GM18909 (cell line): Measurements from ENCODE around the gene STARD13.

ENCODE experiments used
- ATAC-seq: cut with Tn5 transposase; IDR thresholded peaks from one replicate; pipeline ENCODE4 v1.9.1; 2021; ENCODE audit warnings: mild to moderate bottlenecking; ENCODE audit not compliant: unreplicated experiment, poor library complexity

Gene STARD13

GRCh38 chr13:33158816-33159215, 126.7 kb downstream of the STARD13 start:
- ATAC-seq = no peak

DNA sequence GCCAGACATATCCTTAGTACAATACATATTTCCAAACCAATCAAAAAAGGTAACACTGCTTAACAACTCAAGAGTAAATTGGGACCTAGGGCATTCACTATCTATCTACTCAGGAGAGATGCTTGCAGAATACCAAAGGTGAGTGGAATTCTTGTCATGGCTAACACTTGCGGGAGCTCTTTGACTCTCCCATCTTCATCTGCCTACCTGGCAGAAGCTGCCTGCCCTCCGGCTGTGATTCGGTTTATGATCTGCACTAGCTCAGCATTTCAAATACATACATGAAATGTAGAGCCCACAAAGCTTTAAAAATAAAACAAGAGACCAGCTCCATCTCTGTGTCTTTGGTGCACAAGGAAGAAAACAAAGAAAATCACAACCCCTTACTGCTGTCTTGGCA, 127.3 kb downstream of the STARD13 start:
- ATAC-seq = no peak

DNA sequence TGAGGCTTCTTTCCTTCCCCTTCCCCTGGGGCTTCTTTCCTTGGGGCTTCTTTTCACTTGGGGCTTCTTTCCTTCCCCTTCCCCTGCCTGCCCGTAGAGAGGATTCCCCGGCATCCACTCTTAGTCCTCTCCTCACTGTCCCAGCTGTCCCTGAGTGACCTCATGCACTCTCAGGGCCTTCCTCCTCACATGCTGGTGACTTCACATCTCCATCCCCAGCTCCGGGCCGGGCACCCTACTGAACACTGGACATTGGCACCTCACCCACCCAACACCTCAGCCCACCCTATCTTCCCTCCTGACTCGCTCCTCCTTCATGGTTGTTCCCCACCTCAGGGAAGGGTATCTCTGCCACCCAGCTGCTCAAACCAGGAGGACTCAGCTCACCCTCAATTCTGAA, 130.6 kb downstream of the STARD13 start:
- no peak for ATAC-seq

DNA sequence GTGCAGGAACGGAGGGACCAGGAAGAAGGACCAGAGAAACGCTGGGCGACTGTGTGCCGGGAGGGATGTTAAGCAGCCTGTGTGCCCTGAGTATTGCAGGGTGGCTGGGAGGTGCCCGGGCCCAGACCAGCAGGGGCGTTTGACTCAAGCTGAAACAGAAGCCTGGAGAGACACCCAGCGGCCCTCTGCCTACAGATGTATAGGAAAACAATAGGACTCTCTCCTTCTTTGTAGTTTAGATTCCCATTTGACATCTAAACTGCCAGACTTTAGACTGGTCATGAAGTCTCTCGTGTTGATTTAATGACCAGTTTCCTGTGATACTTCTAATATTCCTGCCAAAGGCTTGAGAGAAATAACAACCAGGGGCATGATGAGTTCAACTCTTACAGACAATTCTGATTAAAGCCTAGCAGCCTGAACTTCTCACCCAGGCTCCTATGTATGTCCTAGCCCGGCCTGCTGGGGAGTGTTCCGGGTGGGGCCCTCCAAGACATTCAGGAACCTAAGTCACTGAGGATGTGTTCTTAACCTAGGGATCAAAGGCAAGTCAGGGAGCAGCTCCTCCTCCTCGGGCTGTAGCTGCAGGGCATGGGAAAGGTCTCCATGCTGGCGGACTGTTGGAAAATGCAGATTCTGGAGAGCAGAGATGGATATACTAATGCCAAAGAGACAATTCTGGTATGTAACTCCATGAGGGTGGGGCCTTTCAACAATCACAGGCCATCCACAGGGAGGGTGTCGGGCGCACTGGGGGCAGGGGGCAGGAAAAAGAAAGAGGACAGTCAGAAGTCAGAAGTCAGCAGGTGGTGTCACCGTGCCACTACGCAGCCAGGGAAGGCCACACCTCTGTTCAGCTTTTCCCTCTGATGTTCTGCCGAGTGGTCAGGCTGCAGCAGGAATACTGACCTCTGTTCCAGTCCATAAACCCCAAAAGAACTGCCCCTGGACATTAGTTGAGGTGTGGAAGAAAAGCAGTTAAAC, 131.8 kb downstream of the STARD13 start:
- no peak for ATAC-seq

DNA sequence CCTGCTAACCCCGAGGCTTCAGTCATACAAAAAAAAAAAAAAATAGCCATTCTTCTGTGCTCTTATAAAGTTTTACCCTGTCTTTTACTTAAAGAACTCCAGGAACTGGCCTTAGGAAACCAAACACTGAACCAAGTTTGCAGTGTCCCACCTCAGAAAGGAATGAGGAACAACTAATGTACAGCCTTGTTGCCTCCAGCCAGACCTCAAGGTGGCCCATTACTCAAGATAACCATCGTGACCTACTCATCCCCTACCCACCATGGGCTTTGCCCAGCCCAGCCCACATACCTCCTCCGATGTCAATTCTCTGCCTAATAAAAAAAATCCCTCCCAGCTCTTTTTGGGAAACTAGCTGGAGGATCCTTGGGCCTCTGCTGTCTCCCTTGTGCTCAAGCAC, 133.2 kb downstream of the STARD13 start:
- ATAC-seq = no peak

GRCh38 chr13:33150662-33151061, 134.9 kb downstream of the STARD13 start:
- ATAC-seq = peak; percentile 49

DNA sequence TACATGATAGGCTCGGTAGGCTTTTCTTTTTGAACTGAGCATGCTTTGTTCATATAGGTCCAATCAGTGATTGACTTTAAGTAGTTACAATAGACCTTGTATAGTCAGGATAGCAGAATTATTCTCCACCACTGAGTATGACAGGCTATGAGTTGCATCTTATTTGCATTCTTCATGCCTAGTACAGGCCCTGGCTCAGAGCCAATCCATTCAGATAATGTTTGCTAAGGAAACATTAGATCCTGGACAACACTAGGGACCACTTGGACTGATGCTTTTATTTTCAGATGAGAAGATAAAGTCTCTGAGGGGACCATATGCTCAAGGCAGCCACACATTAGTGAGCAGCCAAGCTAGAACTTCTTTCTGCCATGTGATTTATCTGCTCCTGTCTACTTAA, 135.4 kb downstream of the STARD13 start:
- ATAC-seq = peak; percentile 17

DNA sequence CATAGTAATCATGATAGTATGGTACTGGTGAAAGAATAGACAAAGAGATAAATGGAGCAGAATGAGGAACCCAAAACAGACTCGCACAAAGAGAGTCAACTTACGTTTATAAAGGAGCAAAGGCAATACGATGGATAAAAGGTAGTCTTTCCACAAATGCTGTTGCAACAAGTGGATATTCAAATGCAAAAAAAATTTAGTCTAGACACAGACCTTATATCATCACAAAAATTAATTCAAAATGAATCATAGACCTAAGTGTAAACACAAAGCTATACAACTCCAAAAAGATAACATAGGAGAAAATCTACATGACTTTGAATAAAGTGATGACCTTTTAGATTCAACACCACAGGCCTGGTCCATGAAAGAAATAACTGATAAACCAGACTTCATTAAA, 137.7 kb downstream of the STARD13 start:
- no peak for ATAC-seq

DNA sequence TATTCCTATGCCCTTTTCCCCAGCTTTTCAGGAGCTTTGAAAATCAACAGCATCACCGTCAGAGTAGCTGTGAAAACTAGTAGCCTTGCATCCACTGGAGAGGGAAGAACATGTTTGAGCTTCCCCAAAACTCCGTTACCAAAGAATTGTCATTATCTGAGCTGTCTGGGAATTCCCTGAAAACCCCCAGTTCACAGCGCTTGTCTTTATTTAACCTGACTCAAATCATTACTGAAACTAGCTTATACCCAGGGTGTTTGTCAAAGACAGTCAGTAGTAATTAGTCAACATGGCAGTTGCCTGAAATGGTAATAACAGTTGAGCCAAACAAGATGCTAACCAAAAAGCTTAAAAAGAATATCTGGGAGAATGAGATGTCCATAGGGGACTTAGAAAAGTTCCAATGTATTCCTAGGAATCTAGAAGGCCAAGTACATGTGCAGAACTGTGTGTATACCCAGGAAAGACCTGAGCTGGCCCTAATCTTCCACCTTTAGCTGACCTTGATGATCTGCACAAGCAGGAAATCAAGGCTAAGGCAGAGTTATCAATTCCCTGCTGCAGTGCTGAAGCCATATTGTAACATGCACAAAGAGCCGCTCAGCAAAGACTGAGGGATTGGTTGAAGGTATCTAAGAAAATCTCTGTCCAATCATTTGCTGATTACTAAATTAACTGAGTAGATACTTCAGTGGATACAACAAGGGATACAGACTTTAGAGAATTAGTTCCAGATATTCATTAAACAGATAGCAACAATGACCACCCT, 138.5 kb downstream of the STARD13 start:
- peak; percentile 85 for ATAC-seq

DNA sequence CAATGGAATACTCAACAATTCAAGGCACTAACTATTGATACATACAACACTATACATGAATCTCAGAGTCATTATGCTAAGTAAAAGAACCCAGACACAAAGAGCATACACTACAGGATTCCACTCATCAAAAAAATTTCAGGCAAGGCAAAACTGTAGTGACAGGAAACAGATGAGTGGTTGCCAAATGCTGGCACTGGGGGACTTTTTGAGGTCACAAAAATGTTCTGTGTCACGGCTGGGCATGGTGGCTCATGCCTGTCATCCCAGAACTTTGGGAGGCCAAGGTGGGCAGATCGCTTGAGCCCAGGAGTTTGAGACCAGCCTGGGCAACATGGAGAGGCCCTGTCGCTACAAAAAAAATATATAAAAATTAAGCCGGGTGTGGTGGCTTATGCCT, 139.9 kb downstream of the STARD13 start:
- no peak for ATAC-seq

DNA sequence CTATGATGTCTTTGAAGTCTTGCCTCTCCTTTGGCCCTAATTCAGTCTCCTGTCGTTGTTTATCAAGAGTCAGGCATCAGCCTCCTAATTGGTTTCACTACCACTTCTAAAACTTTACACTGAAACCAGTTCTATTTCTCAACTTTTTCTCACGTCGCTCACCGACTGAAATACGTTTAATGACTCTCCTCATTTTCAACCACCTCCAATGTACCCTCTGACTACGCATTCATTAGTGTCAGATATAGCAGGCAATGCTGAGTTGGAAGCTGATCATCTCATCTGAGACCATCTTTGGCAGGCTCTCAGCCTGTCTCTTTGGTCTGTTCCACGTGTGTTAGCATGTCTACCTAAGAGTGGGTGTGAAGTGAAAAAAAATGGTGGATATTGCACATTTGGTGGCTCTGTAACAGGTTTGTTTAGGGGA, 141.2 kb downstream of the STARD13 start:
- ATAC-seq = no peak

GRCh38 chr13:33139780-33140535, 145.6 kb downstream of the STARD13 start:
- no peak for ATAC-seq

DNA sequence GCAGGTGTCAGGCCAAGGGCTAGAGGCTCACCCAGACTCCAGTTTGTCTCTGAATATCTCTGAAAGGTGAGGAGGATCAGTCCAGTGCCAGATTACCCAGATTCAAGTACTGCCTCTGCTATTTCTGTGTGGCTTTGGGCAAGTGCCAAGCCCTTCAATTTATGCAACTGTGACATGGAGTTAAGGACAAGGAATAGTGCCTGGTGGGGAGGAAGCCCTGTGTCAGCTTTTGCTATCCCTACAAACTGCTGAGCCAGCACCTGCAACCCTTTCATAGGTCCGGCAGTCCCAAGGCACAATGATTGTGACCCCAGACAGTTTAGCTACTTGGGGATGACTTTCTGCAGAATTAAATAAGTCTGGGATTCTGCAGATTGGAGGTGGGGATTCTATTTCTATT, 146.4 kb downstream of the STARD13 start:
- no peak for ATAC-seq

GRCh38 chr13:33138441-33138840, 147.1 kb downstream of the STARD13 start:
- no peak for ATAC-seq

GRCh38 chr13:33137721-33138120, 147.8 kb downstream of the STARD13 start:
- ATAC-seq = no peak

GRCh38 chr13:33135097-33135496, 150.5 kb downstream of the STARD13 start:
- ATAC-seq = peak; percentile 60

- no peak for ATAC-seq
These were observed 151.3 kb downstream of the STARD13 start for GRCh38 chr13:33134213-33134612.

GRCh38 chr13:33132644-33133440, 152.7 kb downstream of the STARD13 start:
- no peak for ATAC-seq

DNA sequence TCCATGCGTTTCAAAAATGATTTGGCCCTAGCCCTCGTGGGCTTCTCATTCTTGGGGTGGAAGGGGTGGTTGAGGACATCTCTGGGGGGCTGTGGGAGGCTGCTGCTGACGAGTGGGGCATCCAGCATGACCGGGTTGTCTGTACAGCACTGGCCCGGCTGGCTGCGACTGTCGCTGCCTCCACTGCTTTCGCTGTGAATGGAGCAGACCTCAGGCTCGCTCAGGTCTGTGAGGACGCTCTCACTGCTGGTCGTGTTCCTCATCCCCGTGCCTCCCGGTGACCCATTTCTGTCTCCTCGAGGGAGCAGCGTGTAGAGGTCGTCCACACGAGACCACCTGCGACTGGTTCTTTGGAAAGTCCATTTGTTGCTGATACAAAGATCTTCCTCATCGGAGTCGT, 155.7 kb downstream of the STARD13 start:
- ATAC-seq = no peak
